Measurements from ENCODE around the gene P2RY1.
"Not testable (repeated sequence)": the region's sequence is repeated elsewhere in the genome, so short reads cannot be mapped to it uniquely, and the experiment has no call there.

P2RY1 gene

GRCh38 chr3:152835601-152836102 lies 721 bp downstream of the P2RY1 start:
- FAIRE-seq: no peak
- TF ChIP-seq, protein P1, sequence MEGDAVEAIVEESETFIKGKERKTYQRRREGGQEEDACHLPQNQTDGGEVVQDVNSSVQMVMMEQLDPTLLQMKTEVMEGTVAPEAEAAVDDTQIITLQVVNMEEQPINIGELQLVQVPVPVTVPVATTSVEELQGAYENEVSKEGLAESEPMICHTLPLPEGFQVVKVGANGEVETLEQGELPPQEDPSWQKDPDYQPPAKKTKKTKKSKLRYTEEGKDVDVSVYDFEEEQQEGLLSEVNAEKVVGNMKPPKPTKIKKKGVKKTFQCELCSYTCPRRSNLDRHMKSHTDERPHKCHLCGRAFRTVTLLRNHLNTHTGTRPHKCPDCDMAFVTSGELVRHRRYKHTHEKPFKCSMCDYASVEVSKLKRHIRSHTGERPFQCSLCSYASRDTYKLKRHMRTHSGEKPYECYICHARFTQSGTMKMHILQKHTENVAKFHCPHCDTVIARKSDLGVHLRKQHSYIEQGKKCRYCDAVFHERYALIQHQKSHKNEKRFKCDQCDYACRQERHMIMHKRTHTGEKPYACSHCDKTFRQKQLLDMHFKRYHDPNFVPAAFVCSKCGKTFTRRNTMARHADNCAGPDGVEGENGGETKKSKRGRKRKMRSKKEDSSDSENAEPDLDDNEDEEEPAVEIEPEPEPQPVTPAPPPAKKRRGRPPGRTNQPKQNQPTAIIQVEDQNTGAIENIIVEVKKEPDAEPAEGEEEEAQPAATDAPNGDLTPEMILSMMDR (IDR thresholded peaks at IDR 0.05; ENCODE audit: insufficient read depth, missing control alignments): no peak
- DNase-seq (ENCODE audit: insufficient read length, low spot score): no peak

GRCh38 chr3:152836269-152836668 lies 1.3 kb downstream of the P2RY1 start:
- DNase-seq (ENCODE audit: insufficient read length, low spot score): no peak
- TF ChIP-seq, protein P1 (IDR thresholded peaks at IDR 0.05; ENCODE audit: insufficient read depth, missing control alignments): no peak
- no peak for FAIRE-seq

DNA sequence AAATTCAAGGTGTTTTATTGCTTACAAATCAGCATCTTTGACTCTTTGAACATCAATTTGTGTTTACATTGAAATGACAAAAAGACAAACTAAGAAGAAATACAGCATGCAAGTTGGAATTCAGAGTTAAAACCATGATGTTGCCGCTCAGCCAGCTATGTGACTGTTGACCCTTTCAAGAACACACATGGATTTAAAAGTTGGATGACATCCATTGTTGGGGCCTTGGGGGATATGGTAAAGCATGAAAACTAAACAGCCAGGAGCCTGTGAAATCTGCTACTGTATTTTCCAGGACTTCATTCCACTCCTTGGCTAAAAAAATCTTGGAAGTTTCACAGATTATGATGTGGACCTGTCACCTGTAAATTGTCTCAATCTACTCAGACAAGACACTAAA lies 4.6 kb downstream of the P2RY1 start:
- TF ChIP-seq, protein P1 (IDR thresholded peaks at IDR 0.05; ENCODE audit: insufficient read depth, missing control alignments): no peak
- no peak for DNase-seq (ENCODE audit: insufficient read length, low spot score)
- no peak for FAIRE-seq

DNA sequence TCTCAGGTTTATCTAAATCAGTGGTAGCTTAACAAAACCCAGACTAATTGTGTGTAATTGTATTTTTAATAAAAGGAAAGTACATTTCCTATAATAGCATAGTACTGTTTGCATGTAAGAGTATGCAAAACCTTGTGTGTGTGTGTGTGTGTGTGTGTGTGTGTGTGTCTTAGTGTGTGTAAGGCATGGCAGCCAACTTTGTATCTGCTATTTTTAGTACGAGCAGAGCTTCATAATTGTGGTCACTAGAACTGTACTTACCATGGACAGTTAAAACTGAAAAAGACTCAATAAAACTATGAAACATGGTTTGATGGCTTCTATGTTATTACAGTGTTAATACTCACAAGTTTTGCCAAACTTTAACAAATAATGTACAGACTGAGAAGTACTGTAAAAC lies 6.2 kb downstream of the P2RY1 start:
- TF ChIP-seq, protein P1 (IDR thresholded peaks at IDR 0.05; ENCODE audit: insufficient read depth, missing control alignments): no peak
- FAIRE-seq: no peak
- no peak for DNase-seq (ENCODE audit: insufficient read length, low spot score)

DNA sequence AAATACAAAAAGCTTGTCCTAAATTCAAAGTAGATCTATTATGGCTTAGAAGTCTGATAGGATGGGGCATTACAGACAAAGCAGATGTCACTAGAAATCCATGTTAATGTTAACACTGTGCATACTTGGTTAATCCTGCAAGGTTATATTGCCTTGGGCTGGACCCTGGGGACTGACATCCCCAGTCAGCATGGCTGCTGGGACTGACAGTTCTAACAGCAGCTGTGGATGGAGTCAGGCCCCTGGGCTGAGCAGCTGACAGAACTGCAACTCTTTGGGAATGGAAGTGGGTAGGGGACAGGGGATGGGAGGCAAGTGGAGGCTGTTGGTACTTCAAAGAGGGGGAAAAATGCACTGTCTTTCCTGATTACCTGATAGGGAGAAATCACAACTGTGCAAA lies 7.5 kb downstream of the P2RY1 start:
- DNase-seq (ENCODE audit: insufficient read length, low spot score): no peak
- FAIRE-seq: no peak
- TF ChIP-seq, protein P1 (IDR thresholded peaks at IDR 0.05; ENCODE audit: insufficient read depth, missing control alignments): no peak

- no peak for DNase-seq (ENCODE audit: insufficient read length, low spot score)
- TF ChIP-seq, protein P1 (IDR thresholded peaks at IDR 0.05; ENCODE audit: insufficient read depth, missing control alignments): no peak
- FAIRE-seq: no peak
Measured at GRCh38 chr3:152843955-152844354, 9.0 kb downstream of the P2RY1 start.

- FAIRE-seq; DNase-seq (ENCODE audit: insufficient read length, low spot score): not testable (repeated sequence)
Measured at GRCh38 chr3:152846572-152847202, 11.8 kb downstream of the P2RY1 start.

DNA sequence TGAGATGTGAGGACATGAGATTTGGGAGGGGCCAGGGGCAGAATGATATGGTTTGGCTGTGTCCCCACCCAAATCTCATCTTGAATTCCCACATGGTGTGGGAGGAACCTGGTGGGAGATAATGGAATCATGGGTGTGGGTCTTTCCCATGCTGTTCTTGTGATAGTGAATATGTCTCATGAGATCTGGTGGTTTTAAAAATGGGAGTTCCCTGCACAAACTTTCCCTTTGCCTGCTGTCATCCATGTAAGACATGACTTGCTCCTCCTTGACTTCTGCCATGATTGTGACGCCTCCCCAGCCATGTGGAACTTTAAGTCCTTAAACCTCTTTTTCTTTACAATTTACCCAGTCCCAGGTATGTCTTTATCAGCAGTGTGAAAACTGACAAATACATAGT lies 12.7 kb downstream of the P2RY1 start:
- not testable (repeated sequence) for DNase-seq (ENCODE audit: insufficient read length, low spot score); FAIRE-seq
